GM13976 (cell line): ENCODE measurements around the gene NFASC.

Experiments
- DNase-seq: peaks from one replicate; pipeline ENCODE4 v3.0.0; 2012; ENCODE audit warnings: low spot score
- in situ Hi-C: fragments of 300-500 bp; cut with MboI; formaldehyde crosslinking; loops from one replicate; pipeline ENCODE4 v1.12.0; 2022; ENCODE audit warnings: low sequenced_read_pairs, mixed read lengths, inconsistent platforms; ENCODE audit not compliant: unreplicated experiment
- TF ChIP-seq, protein P1 (sequence below): IDR thresholded peaks from 2 replicates; pipeline ENCODE4 v1.5.1; 2012; ENCODE audit warnings: borderline replicate concordance, mild to moderate bottlenecking; ENCODE audit not compliant: insufficient read depth; ENCODE audit errors: extremely low read depth, missing control alignments, control extremely low read depth

The NFASC gene

DNA sequence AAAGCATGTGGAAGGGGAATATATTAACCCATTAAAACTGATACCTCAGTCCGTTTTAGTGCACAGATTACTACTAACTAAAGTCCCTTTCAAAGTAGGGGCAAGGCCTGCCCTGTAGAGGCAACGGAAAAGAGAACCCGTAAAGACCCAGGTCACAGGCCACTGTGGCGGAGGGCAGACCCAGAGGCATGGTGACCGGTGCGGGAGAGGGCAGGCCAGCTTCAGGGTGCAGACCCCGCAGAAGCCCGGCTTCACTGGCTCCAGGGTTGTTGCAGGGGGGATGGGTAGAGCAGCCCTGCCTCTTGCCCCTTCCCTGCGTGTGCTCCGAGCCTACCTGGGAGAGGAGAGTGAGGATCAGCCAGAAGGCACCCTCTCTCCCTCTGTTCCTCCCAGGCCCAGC, 190.1 kb downstream of the NFASC start:
- in situ Hi-C loops, result no loop called here
- DNase-seq, result peak; percentile 32
- TF ChIP-seq, protein P1, sequence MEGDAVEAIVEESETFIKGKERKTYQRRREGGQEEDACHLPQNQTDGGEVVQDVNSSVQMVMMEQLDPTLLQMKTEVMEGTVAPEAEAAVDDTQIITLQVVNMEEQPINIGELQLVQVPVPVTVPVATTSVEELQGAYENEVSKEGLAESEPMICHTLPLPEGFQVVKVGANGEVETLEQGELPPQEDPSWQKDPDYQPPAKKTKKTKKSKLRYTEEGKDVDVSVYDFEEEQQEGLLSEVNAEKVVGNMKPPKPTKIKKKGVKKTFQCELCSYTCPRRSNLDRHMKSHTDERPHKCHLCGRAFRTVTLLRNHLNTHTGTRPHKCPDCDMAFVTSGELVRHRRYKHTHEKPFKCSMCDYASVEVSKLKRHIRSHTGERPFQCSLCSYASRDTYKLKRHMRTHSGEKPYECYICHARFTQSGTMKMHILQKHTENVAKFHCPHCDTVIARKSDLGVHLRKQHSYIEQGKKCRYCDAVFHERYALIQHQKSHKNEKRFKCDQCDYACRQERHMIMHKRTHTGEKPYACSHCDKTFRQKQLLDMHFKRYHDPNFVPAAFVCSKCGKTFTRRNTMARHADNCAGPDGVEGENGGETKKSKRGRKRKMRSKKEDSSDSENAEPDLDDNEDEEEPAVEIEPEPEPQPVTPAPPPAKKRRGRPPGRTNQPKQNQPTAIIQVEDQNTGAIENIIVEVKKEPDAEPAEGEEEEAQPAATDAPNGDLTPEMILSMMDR, result no peak

DNA sequence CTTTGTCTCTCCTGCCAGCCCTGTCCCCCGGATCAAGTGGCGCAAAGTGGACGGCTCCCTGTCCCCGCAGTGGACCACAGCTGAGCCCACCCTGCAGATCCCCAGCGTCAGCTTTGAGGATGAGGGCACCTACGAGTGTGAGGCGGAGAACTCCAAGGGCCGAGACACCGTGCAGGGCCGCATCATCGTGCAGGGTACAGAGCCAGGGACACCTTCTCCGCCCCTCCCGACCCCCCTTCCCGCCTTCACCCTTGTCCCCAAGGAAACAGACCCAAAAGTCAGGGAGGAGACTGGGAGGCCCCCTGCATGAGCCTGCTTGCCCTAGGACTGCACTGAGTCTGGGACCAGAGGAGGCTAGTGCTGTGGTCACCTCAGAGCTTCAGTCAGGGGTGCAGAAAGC, 190.6 kb downstream of the NFASC start:
- TF ChIP-seq, protein P1, result no peak
- DNase-seq, result no peak
- in situ Hi-C loops, result no loop called here

DNA sequence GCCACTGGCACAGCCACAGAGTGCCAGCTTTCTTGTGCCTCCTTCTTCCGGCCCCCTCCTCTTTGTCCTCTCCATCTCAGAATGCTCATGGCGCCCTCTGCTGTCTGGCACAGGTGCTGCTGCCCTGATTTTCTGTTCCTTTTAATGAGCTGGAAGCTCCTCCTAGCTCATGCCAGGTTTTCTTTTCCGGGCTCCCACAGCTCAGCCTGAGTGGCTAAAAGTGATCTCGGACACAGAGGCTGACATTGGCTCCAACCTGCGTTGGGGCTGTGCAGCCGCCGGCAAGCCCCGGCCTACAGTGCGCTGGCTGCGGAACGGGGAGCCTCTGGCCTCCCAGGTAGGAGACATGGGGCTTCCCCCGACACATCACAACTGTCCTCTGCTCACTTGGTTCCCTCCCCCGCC, 191.0 kb downstream of the NFASC start:
- TF ChIP-seq, protein P1, result peak; percentile 89
- in situ Hi-C loops, result no loop called here
- DNase-seq, result peak; percentile 89

DNA sequence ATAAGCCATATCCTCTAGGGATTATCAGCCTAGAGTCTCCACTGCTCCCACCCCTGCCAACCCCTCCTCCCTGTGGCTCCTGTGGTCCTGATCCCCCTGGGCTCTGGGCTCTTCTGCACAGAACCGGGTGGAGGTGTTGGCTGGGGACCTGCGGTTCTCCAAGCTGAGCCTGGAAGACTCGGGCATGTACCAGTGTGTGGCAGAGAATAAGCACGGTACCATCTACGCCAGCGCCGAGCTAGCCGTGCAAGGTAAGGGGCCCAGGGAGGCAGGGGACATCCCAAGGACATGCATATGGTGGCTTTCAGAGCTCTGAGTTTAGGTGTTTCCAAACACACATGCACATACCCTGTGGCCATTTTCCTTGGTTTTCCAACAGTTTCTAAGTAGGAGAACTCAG, 191.7 kb downstream of the NFASC start:
- in situ Hi-C loops, result no loop called here
- TF ChIP-seq, protein P1, result no peak

DNA sequence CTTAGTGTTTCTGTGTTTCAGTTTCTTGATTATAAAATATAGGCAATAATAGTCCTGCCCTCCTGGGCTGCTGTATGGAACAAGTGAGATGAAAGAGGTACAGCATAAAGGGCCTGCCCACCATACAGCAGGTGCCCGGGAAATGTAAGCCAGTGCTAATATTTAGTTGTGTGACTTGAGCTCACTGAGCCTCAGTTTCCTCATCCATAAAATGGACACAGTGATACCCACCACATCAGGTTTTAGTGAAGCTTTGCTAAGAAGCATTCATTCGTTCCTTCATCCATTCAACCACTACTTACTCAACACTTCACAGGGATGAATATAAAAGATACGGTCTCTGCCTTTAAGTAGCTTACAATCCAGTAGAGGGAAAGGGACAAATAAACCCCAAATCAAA, 192.2 kb downstream of the NFASC start:
- in situ Hi-C loops, result no loop called here
- TF ChIP-seq, protein P1, result no peak
- no peak for DNase-seq

More for the DNA sequence above, 191.7 kb downstream of the NFASC start:
- no peak for DNase-seq

DNA sequence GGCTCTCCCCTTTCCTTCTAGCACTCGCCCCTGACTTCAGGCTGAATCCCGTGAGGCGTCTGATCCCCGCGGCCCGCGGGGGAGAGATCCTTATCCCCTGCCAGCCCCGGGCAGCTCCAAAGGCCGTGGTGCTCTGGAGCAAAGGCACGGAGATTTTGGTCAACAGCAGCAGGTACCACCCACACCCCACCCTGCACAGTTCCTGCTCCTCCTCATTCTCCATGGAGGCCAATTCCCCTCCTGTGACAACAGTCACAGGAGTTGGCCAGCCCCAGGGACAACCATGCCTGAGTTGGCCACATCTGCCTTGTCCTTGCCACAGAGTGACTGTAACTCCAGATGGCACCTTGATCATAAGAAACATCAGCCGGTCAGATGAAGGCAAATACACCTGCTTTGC, 193.6 kb downstream of the NFASC start:
- in situ Hi-C loops, result no loop called here

More for the DNA sequence above, 193.6 kb downstream of the NFASC start:
- TF ChIP-seq, protein P1, result no peak
- DNase-seq, result no peak
